GM12878 (cell line): ENCODE measurements around the gene NXPH1. TPM values are rescaled to one million over a fixed set of nuclear protein-coding genes. Genes with fewer than 3 reads are reported as not detected.

Experiments used
- ATAC-seq: fragments of 200-7000 bp; cut with Tn5 transposase; 3 replicates; pipeline ENCODE4 v1.9.1; 2020; ENCODE audit warnings: mild to moderate bottlenecking, moderate library complexity
- BruUV-seq: library from RNA; stranded (reverse); fragments of 400-500 nt; replicated peaks from 2 replicates; lab custom pipeline; 2021; lab: Mats Ljungman, UMichigan
- CTCF ChIA-PET: fragments of 300-600 bp; sonication (Branson Sonifier 250); formaldehyde crosslinking; extraction: SDS; loops from one replicate; lab custom pipeline; 2021; ENCODE audit warnings: inconsistent platforms; lab: Yijun Ruan, JAX
- POLR2A ChIA-PET: fragments of 350-600 bp; formaldehyde crosslinking; extraction: SDS; loops from one replicate; lab custom pipeline; 2021; ENCODE audit warnings: inconsistent platforms; lab: Charles Lee
- RAD21 ChIA-PET: fragments of 300-600 bp; sonication (Branson Sonifier 250); formaldehyde crosslinking; loops from one replicate; lab custom pipeline; 2023; ENCODE audit warnings: antibody characterized with exemption; ENCODE audit not compliant: unreplicated experiment; lab: Charles Lee
- SMC1A ChIA-PET: fragments of 300-600 bp; sonication (Branson Sonifier 250); formaldehyde crosslinking; loops from one replicate; lab custom pipeline; 2023; ENCODE audit not compliant: unreplicated experiment, uncharacterized antibody; lab: Charles Lee
- DNase-seq: peaks from one replicate; pipeline ENCODE4 v3.0.0-alpha.2; 2011; ENCODE audit warnings: low read depth, low spot score
- FAIRE-seq: peaks from 3 replicates; lab custom pipeline; 2011; peaks lifted over from hg19 to GRCh38; lab: Jason Lieb, UNC
- H2AFZ ChIP-seq: 2 replicates; pipeline ENCODE4 v1.6.0; 2011; ENCODE audit warnings: low read depth, low read length, control low read depth; ENCODE audit not compliant: control insufficient read depth
- H3K27ac ChIP-seq: 2 replicates; pipeline ENCODE4 v1.5.1; 2011; ENCODE audit warnings: control low read depth; ENCODE audit not compliant: control insufficient read depth, insufficient read depth
- H3K27me3 ChIP-seq, 2 experiments: replicated peaks in 1 of 2; 2 replicates each; pipeline versions ENCODE4 v1.6.0 to v1.6.1; 2011; ENCODE audit warnings: low read length in 1 of 2; ENCODE audit not compliant: control insufficient read depth in 2 of 2, insufficient read depth in 2 of 2
- H3K36me3 ChIP-seq, 2 experiments: 2 replicates each; pipeline ENCODE4 v1.5.1; 2011; ENCODE audit warnings: low read length in 1 of 2; ENCODE audit not compliant: control insufficient read depth in 2 of 2, insufficient read depth in 2 of 2
- H3K4me1 ChIP-seq: 2 replicates; pipeline ENCODE4 v1.6.1; 2011; ENCODE audit warnings: mild to moderate bottlenecking, low read length, moderate library complexity, mixed read lengths; ENCODE audit not compliant: control insufficient read depth, insufficient read depth
- H3K4me2 ChIP-seq: 2 replicates; pipeline ENCODE4 v1.6.0; 2011; ENCODE audit warnings: control low read depth; ENCODE audit not compliant: control insufficient read depth, insufficient read depth
- H3K4me3 ChIP-seq: fragments of 200-600 bp; sonication (generic); 2 replicates; pipeline ENCODE4 v1.5.1; 2016
- H3K79me2 ChIP-seq: 2 replicates; pipeline ENCODE4 v1.6.0; 2011; ENCODE audit warnings: low read length; ENCODE audit not compliant: control insufficient read depth, insufficient read depth
- H3K9ac ChIP-seq: 2 replicates; pipeline ENCODE4 v1.8.0; 2011; ENCODE audit warnings: low read length, control low read depth, mixed read lengths; ENCODE audit not compliant: control insufficient read depth, insufficient read depth
- H3K9me3 ChIP-seq: replicated peaks from 3 replicates; pipeline ENCODE4 v1.5.1; 2011; ENCODE audit warnings: mild to moderate bottlenecking, low read length; ENCODE audit not compliant: control insufficient read depth, insufficient read depth
- H4K20me1 ChIP-seq: 2 replicates; pipeline ENCODE4 v1.6.0; 2011; ENCODE audit not compliant: control insufficient read depth, insufficient read depth
- ATF7 ChIP-seq: fragments of 450-650 bp; IDR thresholded peaks from 2 replicates; pipeline ENCODE4 v1.6.1; 2016; ENCODE audit warnings: low read depth, mild to moderate bottlenecking
- CREB1 ChIP-seq: IDR thresholded peaks from 2 replicates; pipeline ENCODE4 v1.6.1; 2012; ENCODE audit warnings: low read depth, mild to moderate bottlenecking, inconsistent platforms
- GABPA ChIP-seq: IDR thresholded peaks from 2 replicates; pipeline ENCODE4 v1.6.1; 2014; ENCODE audit warnings: antibody characterized with exemption, low read depth, mild to moderate bottlenecking, inconsistent platforms
- JUNB ChIP-seq: IDR thresholded peaks from 2 replicates; pipeline ENCODE4 v1.6.1; 2016; ENCODE audit warnings: antibody characterized with exemption, mild to moderate bottlenecking
- POLR2AphosphoS2 ChIP-seq: IDR thresholded peaks from 2 replicates; pipeline ENCODE4 v1.6.1; 2011; ENCODE audit warnings: low read depth, mild to moderate bottlenecking, low read length, improper control_type of control experiment, moderate library complexity
- RB1 ChIP-seq: fragments of 450-650 bp; formaldehyde crosslinking; IDR thresholded peaks from 2 replicates; pipeline ENCODE4 v1.6.1; 2017; ENCODE audit warnings: mild to moderate bottlenecking, borderline replicate concordance
- RFX5 ChIP-seq: IDR thresholded peaks from 2 replicates; pipeline ENCODE4 v1.6.1; 2011; ENCODE audit warnings: low read depth, low read length, improper control_type of control experiment
- SPI1 ChIP-seq: IDR thresholded peaks from 2 replicates; pipeline ENCODE4 v1.6.1; 2011; ENCODE audit warnings: low read depth, mild to moderate bottlenecking, low read length, moderate library complexity, borderline replicate concordance; ENCODE audit not compliant: insufficient read depth
- USF1 ChIP-seq: IDR thresholded peaks from 2 replicates; pipeline ENCODE4 v1.6.1; 2011; ENCODE audit warnings: borderline replicate concordance, low read depth, mild to moderate bottlenecking, moderate library complexity, mixed read lengths, low read length; ENCODE audit not compliant: insufficient read depth; ENCODE audit errors: extremely low read length
- ZBTB40 ChIP-seq: fragments of 450-650 bp; IDR thresholded peaks from 2 replicates; pipeline ENCODE4 v1.6.1; 2016; ENCODE audit warnings: mild to moderate bottlenecking, moderate library complexity, borderline replicate concordance
- ZNF24 ChIP-seq: fragments of 450-650 bp; IDR thresholded peaks from 2 replicates; pipeline ENCODE4 v1.6.1; 2017; ENCODE audit warnings: antibody characterized with exemption, mild to moderate bottlenecking
- ZSCAN29 ChIP-seq: fragments of 450-650 bp; IDR thresholded peaks from 2 replicates; pipeline ENCODE4 v1.6.1; 2017; ENCODE audit warnings: mild to moderate bottlenecking, moderate library complexity
- WGBS: methylation state at CpG from one replicate; pipeline ENCODE4 v1.1.6; 2016; ENCODE audit warnings: low lambda C conversion rate; ENCODE audit not compliant: insufficient replicate concordance, insufficient coverage; ENCODE audit errors: missing lambda C conversion rate; 5-methylcytosine and 5-hydroxymethylcytosine counted together
- in situ Hi-C: fragments of 300-500 bp; cut with MboI; formaldehyde crosslinking; loops from 9 replicates; pipeline ENCODE4 v1.14.3; 2018; ENCODE audit warnings: mixed read lengths
- intact Hi-C: fragments of 100-400 bp; cut with micrococcal nuclease; formaldehyde crosslinking; loops from one replicate; pipeline ENCODE4 v1.14.2; 2022; ENCODE audit not compliant: unreplicated experiment
- polyA plus RNA-seq, 11 experiments: library from polyadenylated mRNA; depleted of rRNA in 4 of 11; unstranded in 6 of 11; stranded (reverse) in 5 of 11; fragments of >200 nt; fragmentation: Nextera tagmentation in 4 of 11; fragmentation: Illumina TruSeq in 1 of 11; extraction: Ambion mirVana in 4 of 11; extraction: Trizol in 1 of 11; gene quantifications; 1 replicate in 1 of 11; 2 replicates in 10 of 11; pipeline versions ENCODE4 v1.2.1 to v1.2.3, GENCODE V29; 2011 to 2016; ENCODE audit warnings: inconsistent platforms in 2 of 11, missing spikeins in 2 of 11, low read depth in 1 of 11
- total RNA-seq, 4 experiments: library from RNA; depleted of rRNA in 3 of 4; stranded (reverse); fragments of >200 nt in 3 of 4; fragmentation: Illumina TruSeq in 1 of 4; extraction: Trizol in 1 of 4; gene quantifications; 2 replicates each; pipeline versions ENCODE4 v1.2.1 to v1.2.3, GENCODE V29; 2013 to 2021

NXPH1 gene
- total and polyA plus RNA-seq, 10 of the 15 experiments (the other 5 are each of a cell fraction or from before 2014, with no cell fraction given): 0.06 to 0.34 TPM; not detected in 8

GRCh38 chr7:8531991-8532515 lies 98.6 kb downstream of the NXPH1 start:
- SMC1A ChIA-PET: interaction anchor here (1.0 to 1.1 kb wide), 2 partner anchors 13 to 21 kb away, joined by 3 read pairs; no protein-coding TSS in a partner anchor
- no peak for FAIRE-seq
- no peaks in the 10 kb centered on the region for H3K4me1 ChIP-seq
- no peak overlapping the region for H3K27ac ChIP-seq
- no peaks in the 10 kb centered on the region for H4K20me1 ChIP-seq
- no peak for DNase-seq
- no peak for ATAC-seq
- WGBS: 0% methylated on average over 2 of the region's 2 CpGs
- no peaks in the 10 kb centered on the region for H3K36me3 ChIP-seq
- intact Hi-C loops: no loop called here
- in situ Hi-C loops: no loop called here
- no peak overlapping the region for H3K4me3 ChIP-seq
- H3K27me3 ChIP-seq: no peaks in the 10 kb centered on the region
- BruUV-seq: no TSS peak
- H3K9ac ChIP-seq: no peak overlapping the region
- H3K9me3 ChIP-seq: no peaks in the 10 kb centered on the region
- POLR2A ChIA-PET: interaction anchor here (0.6 kb wide), 1 partner anchor 231 kb away, joined by 4 read pairs; no protein-coding TSS in a partner anchor
- H3K79me2 ChIP-seq: no peaks in the 10 kb centered on the region
- no peak for TF ChIP-seq RB1
- no peak for TF ChIP-seq JUNB
- TF ChIP-seq POLR2AphosphoS2: no peak
- no peak for TF ChIP-seq ZSCAN29
- RAD21 ChIA-PET: no interaction called here
- H3K4me2 ChIP-seq: no peak overlapping the region
- no peak overlapping the region for H2AFZ ChIP-seq
- CTCF ChIA-PET: interaction anchor here (0.6 kb wide), 1 partner anchor 11 kb away, joined by 3 read pairs; no protein-coding TSS in a partner anchor

DNA sequence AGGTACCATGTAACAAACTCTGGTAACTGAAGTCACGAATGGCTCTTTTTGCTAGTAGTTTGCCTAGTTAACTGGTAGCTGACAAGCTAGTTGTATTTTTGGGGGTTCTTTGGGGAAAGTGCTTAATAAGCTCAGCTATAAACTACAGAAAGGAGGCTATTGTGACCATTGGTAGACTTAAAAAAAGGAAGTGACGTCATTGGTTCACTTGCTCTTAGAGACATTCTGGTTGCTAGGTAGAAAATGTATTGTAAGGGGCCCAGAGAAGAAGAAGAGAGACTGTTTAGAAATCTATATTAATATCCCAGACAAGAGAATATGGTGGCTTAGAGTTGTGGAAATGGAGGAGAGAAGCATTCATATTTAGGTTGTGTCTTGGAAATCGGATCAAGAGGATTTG lies 103.0 kb downstream of the NXPH1 start:
- intact Hi-C loops (no loop called here), in situ Hi-C loops (no loop called here)
- RAD21 ChIA-PET: no interaction called here
- DNase-seq: no peak
- Histone ChIP-seq H3K36me3 (no peaks in the 10 kb centered on the region), H3K27ac (no peak overlapping the region), H3K4me2 (no peak overlapping the region), H3K4me1 (no peaks in the 10 kb centered on the region), H3K27me3 (no peaks in the 10 kb centered on the region), H4K20me1 (no peaks in the 10 kb centered on the region), H3K9ac (no peak overlapping the region), H2AFZ (no peak overlapping the region), H3K4me3 (no peak overlapping the region), H3K9me3 (no peaks in the 10 kb centered on the region), H3K79me2 (no peaks in the 10 kb centered on the region)
- no TSS peak for BruUV-seq
- FAIRE-seq: no peak
- SMC1A ChIA-PET: no interaction called here
- TF ChIP-seq USF1 (no peak), SPI1 (peak; percentile 28; the same call in 1 of the 2 replicates), CREB1 (peak; percentile 31; the same call in 1 of the 2 replicates), ZNF24 (no peak), ATF7 (peak; percentile 91), GABPA (0 out of 2 replicates have a peak, but pooled peaks have one; percentile 16), RFX5 (peak; percentile 72; the same call in 1 of the 2 replicates), ZBTB40 (no peak)
- POLR2A ChIA-PET: no interaction called here
- CTCF ChIA-PET: no interaction called here
- ATAC-seq: peak; percentile 73
- WGBS: 0% methylated on average over 3 of the region's 3 CpGs
